ENCODE data around the gene VWA2. TPM values are rescaled to one million over a fixed set of nuclear protein-coding genes. Genes with fewer than 3 reads are reported as not detected.

The VWA2 gene
- total and polyA plus RNA-seq, 10 of the 15 experiments (the other 5 are each of a cell fraction or from before 2014, with no cell fraction given) = 0.03 TPM; not detected in 9

- TF ChIP-seq EZH2 (IDR thresholded peaks at IDR 0.05; ENCODE audit: borderline replicate concordance, control insufficient read depth, low read depth, low read length) (no peak), ETV6 (conservative IDR thresholded peaks at IDR 0.05 in 1 of 2, IDR thresholded peaks at IDR 0.05 in 1 of 2; ENCODE audit: borderline replicate concordance in 1 of 2, low read depth in 1 of 2) (no peak)
Measured at GRCh38 chr10:114220281-114220680, 18.8 kb upstream of the VWA2 start (continued).

GRCh38 chr10:114221235-114221634 is 17.8 kb upstream of the VWA2 start:
- in situ Hi-C loops (cut with MboI) (loop anchor here (25.0 kb wide), 1 partner anchor 91 kb away; no protein-coding TSS in a partner anchor), intact Hi-C loops (cut with micrococcal nuclease; ENCODE audit: unreplicated experiment) (no loop called here)
- ChIA-PET CTCF (interaction anchor here (0.9 to 1.3 kb wide), 2 partner anchors 10 to 14 kb away, joined by 3 to 4 read pairs; no protein-coding TSS in a partner anchor), POLR2A (interaction anchor here (0.6 to 0.7 kb wide), 2 partner anchors 9 to 1271 kb away, joined by 3 read pairs; partner anchors contain the start of gene TCF7L2), SMC1A (ENCODE audit: uncharacterized antibody, unreplicated experiment) (interaction anchor here (0.6 to 1.5 kb wide), 2 partner anchors 10 to 1845 kb away, joined by 3 to 7 read pairs; no protein-coding TSS in a partner anchor), RAD21 (ENCODE audit: unreplicated experiment) (no interaction called here)
- Histone ChIP-seq H3K27ac (ENCODE audit: control insufficient read depth, insufficient read depth) (no peak overlapping the region), H3K9ac (ENCODE audit: control insufficient read depth, insufficient read depth, low read length) (no peak overlapping the region), H3K9me3 (replicated peaks; ENCODE audit: control insufficient read depth, insufficient read depth, low read length) (no peaks in the 10 kb centered on the region), H3K27me3 (replicated peaks in 1 of 2; ENCODE audit: control insufficient read depth in 2 of 2, insufficient read depth in 2 of 2, low read length in 1 of 2) (no peaks in the 10 kb centered on the region), H3K4me2 (ENCODE audit: control insufficient read depth, insufficient read depth) (no peak overlapping the region), H3K79me2 (ENCODE audit: control insufficient read depth, insufficient read depth, low read length) (no peaks in the 10 kb centered on the region), H2AFZ (ENCODE audit: control insufficient read depth, low read depth, low read length) (no peak overlapping the region), H4K20me1 (ENCODE audit: control insufficient read depth, insufficient read depth) (no peaks in the 10 kb centered on the region), H3K36me3 (ENCODE audit: control insufficient read depth in 2 of 2, insufficient read depth in 2 of 2, low read length in 1 of 2) (no peaks in the 10 kb centered on the region), H3K4me1 (ENCODE audit: control insufficient read depth, insufficient read depth, low read length) (no peaks in the 10 kb centered on the region), H3K4me3 (no peak overlapping the region)
- ATAC-seq (no peak), DNase-seq (ENCODE audit: low read depth, low spot score) (no peak), FAIRE-seq (no peak)
- no TSS peak for BruUV-seq (replicated peaks)
- WGBS (ENCODE audit: insufficient coverage, insufficient replicate concordance, low lambda C conversion rate, missing lambda C conversion rate) = 33% methylated on average over 4 of the region's 4 CpGs
- TF ChIP-seq ETV6 (conservative IDR thresholded peaks at IDR 0.05 in 1 of 2, IDR thresholded peaks at IDR 0.05 in 1 of 2; ENCODE audit: borderline replicate concordance in 1 of 2, low read depth in 1 of 2) (no peak), SREBF2 (IDR thresholded peaks at IDR 0.05; ENCODE audit: low read length) (no peak), ZNF592 (IDR thresholded peaks at IDR 0.05) (no peak), IRF3 (IDR thresholded peaks at IDR 0.05) (no peak), MAX (IDR thresholded peaks at IDR 0.05; ENCODE audit: low read depth, low read length) (no peak), RAD21 (IDR thresholded peaks at IDR 0.05; ENCODE audit: insufficient read depth, low read depth, low read length) (no peak), BCL11A (IDR thresholded peaks at IDR 0.05; ENCODE audit: low read depth, low read length) (no peak), NBN (IDR thresholded peaks at IDR 0.05) (no peak), SIN3A (IDR thresholded peaks at IDR 0.05; ENCODE audit: low read depth, low read length) (no peak), CBFB (IDR thresholded peaks at IDR 0.05; ENCODE audit: low read depth) (no peak), SREBF1 (IDR thresholded peaks at IDR 0.05; ENCODE audit: low read length) (no peak), MLLT1 (IDR thresholded peaks at IDR 0.05) (no peak), EED (IDR thresholded peaks at IDR 0.05; ENCODE audit: low read depth) (no peak), NRF1 (conservative IDR thresholded peaks at IDR 0.05; ENCODE audit: low read depth, low read length) (no peak), SPI1 (IDR thresholded peaks at IDR 0.05; ENCODE audit: borderline replicate concordance, insufficient read depth, low read depth, low read length) (no peak), NR2F1 (conservative IDR thresholded peaks at IDR 0.05) (no peak)
